OCI-LY7 (cell line): ENCODE data around the gene LMX1A. TPM values are rescaled to one million over a fixed set of nuclear protein-coding genes. Genes with fewer than 3 reads are reported as not detected.

ENCODE experiments used
- BruUV-seq: library from RNA; stranded (reverse); fragments of 400-500 nt; replicated peaks from 2 replicates; lab custom pipeline; 2021; lab: Mats Ljungman, UMichigan
- CTCF ChIA-PET: fragments of 300-600 bp; sonication (Branson Sonifier 250); formaldehyde crosslinking; loops from one replicate; lab custom pipeline; 2022; ENCODE audit warnings: antibody characterized with exemption; ENCODE audit not compliant: unreplicated experiment; lab: Charles Lee
- POLR2A ChIA-PET: fragments of 300-600 bp; sonication (Branson Sonifier 250); formaldehyde crosslinking; loops from one replicate; lab custom pipeline; 2022; ENCODE audit warnings: antibody characterized with exemption; lab: Charles Lee
- DNase-seq: peaks from one replicate; pipeline ENCODE4 v3.0.0-alpha.2; 2015; ENCODE audit warnings: low spot score
- H2AFZ ChIP-seq: fragments of 200-600 bp; sonication (generic), shearing (Covaris generic); 2 replicates; pipeline ENCODE4 v1.6.1; 2014; ENCODE audit warnings: mild to moderate bottlenecking, antibody characterized with exemption, low read length, moderate library complexity
- H3K27ac ChIP-seq: fragments of 200-600 bp; sonication (generic); 2 replicates; pipeline ENCODE4 v1.5.1; 2014; ENCODE audit warnings: mixed run types, low read depth, mild to moderate bottlenecking, moderate library complexity, low read length, inconsistent platforms; ENCODE audit not compliant: poor library complexity, severe bottlenecking
- H3K36me3 ChIP-seq: fragments of 200-600 bp; sonication (generic); 2 replicates; pipeline ENCODE4 v1.6.1; 2014; ENCODE audit warnings: mild to moderate bottlenecking, antibody characterized with exemption, low read length, moderate library complexity, mixed read lengths; ENCODE audit not compliant: insufficient read depth
- H3K4me1 ChIP-seq: fragments of 200-600 bp; sonication (generic); 2 replicates; pipeline ENCODE4 v1.5.1; 2014; ENCODE audit warnings: mild to moderate bottlenecking, low read length; ENCODE audit not compliant: insufficient read depth, poor library complexity, severe bottlenecking
- H3K4me2 ChIP-seq: fragments of 200-600 bp; sonication (generic); 2 replicates; pipeline ENCODE4 v1.6.1; 2014; ENCODE audit warnings: mild to moderate bottlenecking, low read length
- H3K4me3 ChIP-seq: fragments of 200-600 bp; sonication (generic); 2 replicates; pipeline ENCODE4 v1.5.1; 2014; ENCODE audit warnings: mild to moderate bottlenecking, low read depth, low read length; ENCODE audit not compliant: poor library complexity, severe bottlenecking
- H3K79me2 ChIP-seq: fragments of 200-600 bp; sonication (generic); 2 replicates; pipeline ENCODE4 v1.6.1; 2016; ENCODE audit warnings: low read depth, mild to moderate bottlenecking, low read length, moderate library complexity, mixed read lengths; ENCODE audit not compliant: insufficient read depth
- H3K9me2 ChIP-seq: fragments of 200-600 bp; sonication (generic); 2 replicates; pipeline ENCODE4 v1.6.1; 2016; ENCODE audit warnings: mild to moderate bottlenecking, low read length, mixed read lengths; ENCODE audit not compliant: insufficient read depth
- H3K9me3 ChIP-seq: fragments of 200-600 bp; sonication (generic); 2 replicates; pipeline ENCODE4 v1.6.1; 2014; ENCODE audit warnings: mild to moderate bottlenecking, mixed run types, low read length, mixed read lengths
- H4K20me1 ChIP-seq: fragments of 200-600 bp; sonication (generic); 2 replicates; pipeline ENCODE4 v1.6.1; 2014; ENCODE audit warnings: mild to moderate bottlenecking, antibody characterized with exemption, low read length, moderate library complexity, mixed read lengths; ENCODE audit not compliant: insufficient read depth
- EZH2phosphoT487 ChIP-seq: fragments of 200-600 bp; sonication (generic); IDR thresholded peaks from 2 replicates; pipeline ENCODE4 v1.6.1; 2018; ENCODE audit warnings: low read depth, borderline replicate concordance, mild to moderate bottlenecking, mixed run types, antibody characterized with exemption, low read length, moderate library complexity, mixed read lengths
- intact Hi-C: fragments of 100-400 bp; cut with micrococcal nuclease; formaldehyde crosslinking; loops from one replicate; pipeline ENCODE4 v1.10.0; 2022; ENCODE audit not compliant: unreplicated experiment
- total RNA-seq, 2 experiments: library from RNA; depleted of rRNA in 1 of 2; stranded (reverse); fragments of >200 nt in 1 of 2; shearing (Covaris generic) in 1 of 2; gene quantifications; 2 replicates each; pipeline ENCODE4 v1.2.3, GENCODE V29; 2014 to 2022
- TF ChIP-seq, protein P1 (sequence below): fragments of 200-600 bp; sonication (generic); conservative IDR thresholded peaks from 2 replicates; pipeline ENCODE4 v1.5.1; 2014; ENCODE audit warnings: mild to moderate bottlenecking, antibody characterized with exemption, low read length, moderate library complexity, mixed read lengths

LMX1A gene
- total RNA-seq, 2 experiments from 2014 or later = not detected

DNA sequence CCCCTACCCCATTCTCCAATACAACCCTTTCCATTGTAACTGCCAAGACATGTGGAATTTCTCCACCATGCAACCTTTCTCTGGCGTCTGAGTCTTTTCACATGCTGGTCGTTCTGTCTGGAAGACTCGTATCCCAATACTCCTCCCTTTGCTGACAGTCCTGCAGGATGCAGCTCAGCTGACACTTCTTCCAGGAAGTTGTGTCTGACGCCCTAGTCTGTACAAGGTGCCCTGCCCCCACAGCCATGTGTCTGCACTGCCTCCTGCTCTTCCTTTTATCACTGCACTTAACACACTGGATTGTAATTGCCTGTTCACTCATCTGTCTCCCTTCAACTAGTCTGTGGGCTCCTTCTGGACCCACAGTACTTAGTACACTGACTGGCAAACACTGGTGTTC lies 188.0 kb downstream of the LMX1A start:
- no peak for DNase-seq
- ChIA-PET POLR2A (no interaction called here), CTCF (no interaction called here)
- no peaks in the 10 kb centered on the region for H3K9me3 ChIP-seq
- no peaks in the 10 kb centered on the region for H3K36me3 ChIP-seq
- no peaks in the 10 kb centered on the region for H3K4me1 ChIP-seq
- H2AFZ ChIP-seq = no peak overlapping the region
- intact Hi-C loops = no loop called here
- H4K20me1 ChIP-seq = no peaks in the 10 kb centered on the region
- no peak for TF ChIP-seq EZH2phosphoT487
- TF ChIP-seq, protein P1, sequence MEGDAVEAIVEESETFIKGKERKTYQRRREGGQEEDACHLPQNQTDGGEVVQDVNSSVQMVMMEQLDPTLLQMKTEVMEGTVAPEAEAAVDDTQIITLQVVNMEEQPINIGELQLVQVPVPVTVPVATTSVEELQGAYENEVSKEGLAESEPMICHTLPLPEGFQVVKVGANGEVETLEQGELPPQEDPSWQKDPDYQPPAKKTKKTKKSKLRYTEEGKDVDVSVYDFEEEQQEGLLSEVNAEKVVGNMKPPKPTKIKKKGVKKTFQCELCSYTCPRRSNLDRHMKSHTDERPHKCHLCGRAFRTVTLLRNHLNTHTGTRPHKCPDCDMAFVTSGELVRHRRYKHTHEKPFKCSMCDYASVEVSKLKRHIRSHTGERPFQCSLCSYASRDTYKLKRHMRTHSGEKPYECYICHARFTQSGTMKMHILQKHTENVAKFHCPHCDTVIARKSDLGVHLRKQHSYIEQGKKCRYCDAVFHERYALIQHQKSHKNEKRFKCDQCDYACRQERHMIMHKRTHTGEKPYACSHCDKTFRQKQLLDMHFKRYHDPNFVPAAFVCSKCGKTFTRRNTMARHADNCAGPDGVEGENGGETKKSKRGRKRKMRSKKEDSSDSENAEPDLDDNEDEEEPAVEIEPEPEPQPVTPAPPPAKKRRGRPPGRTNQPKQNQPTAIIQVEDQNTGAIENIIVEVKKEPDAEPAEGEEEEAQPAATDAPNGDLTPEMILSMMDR = no peak
- no peak overlapping the region for H3K4me2 ChIP-seq
- H3K27ac ChIP-seq = no peak overlapping the region
- no peak overlapping the region for H3K4me3 ChIP-seq
- no peaks in the 10 kb centered on the region for H3K9me2 ChIP-seq
- H3K79me2 ChIP-seq = no peaks in the 10 kb centered on the region
- no TSS peak for BruUV-seq

DNA sequence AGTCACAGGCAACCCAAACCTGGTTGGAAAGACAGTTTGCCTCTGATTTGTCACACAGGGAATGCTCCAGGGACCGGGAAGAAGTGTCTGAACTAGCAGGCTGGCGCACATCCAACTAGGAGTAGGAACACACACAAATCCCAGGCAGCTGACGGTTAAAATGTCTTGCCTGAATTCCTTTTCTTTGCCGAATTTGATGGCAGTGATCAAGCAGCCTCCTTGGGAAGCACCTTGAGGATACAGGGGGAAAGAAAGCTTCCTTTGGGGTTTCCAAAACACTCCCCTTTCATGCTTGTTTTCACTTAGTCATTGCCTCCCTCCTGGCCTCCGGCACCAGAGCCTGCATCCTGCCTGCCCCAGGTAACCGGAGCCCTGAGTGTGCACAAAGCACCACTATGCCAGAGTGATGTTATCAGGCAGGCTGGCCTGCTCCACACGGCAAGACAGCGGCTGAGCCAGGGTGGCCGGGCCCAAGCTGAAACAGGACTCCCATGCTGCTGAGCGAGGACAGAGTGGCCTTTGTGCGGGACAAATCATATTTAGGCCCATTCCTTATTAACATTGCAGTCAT lies 193.8 kb downstream of the LMX1A start:
- no peaks in the 10 kb centered on the region for H3K36me3 ChIP-seq
- no TSS peak for BruUV-seq
- no peaks in the 10 kb centered on the region for H3K4me1 ChIP-seq
- H3K4me2 ChIP-seq = no peak overlapping the region
- intact Hi-C loops = no loop called here
- no peaks in the 10 kb centered on the region for H4K20me1 ChIP-seq
- no peaks in the 10 kb centered on the region for H3K79me2 ChIP-seq
- no peaks in the 10 kb centered on the region for H3K9me3 ChIP-seq
- H3K27ac ChIP-seq = no peak overlapping the region
- H2AFZ ChIP-seq = no peak overlapping the region
- POLR2A ChIA-PET = no interaction called here
- H3K4me3 ChIP-seq = no peak overlapping the region
- CTCF ChIA-PET = no interaction called here
- no peaks in the 10 kb centered on the region for H3K9me2 ChIP-seq
- TF ChIP-seq, protein P1 = no peak
- no peak for TF ChIP-seq EZH2phosphoT487
- no peak for DNase-seq

DNA sequence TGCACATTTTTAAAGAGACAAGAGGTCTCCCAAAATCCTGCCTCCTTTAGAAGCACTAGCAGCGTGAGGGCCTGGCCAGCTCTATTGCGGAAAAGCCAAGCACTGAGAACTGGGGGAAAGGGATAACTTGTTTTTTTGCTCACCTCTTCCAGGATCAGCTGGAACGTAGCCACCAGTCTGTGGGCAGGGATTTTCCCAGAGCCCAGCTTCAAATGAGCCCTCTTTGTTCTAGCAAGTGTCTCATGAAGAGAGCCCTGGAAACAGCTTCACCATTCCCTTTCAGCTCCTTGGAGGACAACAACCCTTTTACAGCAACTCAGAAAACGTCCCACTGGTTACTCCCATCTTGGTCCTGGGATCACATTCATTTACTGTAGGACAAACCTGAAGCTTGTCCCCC lies 195.4 kb downstream of the LMX1A start:
- Histone ChIP-seq H4K20me1 (no peaks in the 10 kb centered on the region), H3K79me2 (no peaks in the 10 kb centered on the region), H3K4me2 (no peak overlapping the region), H3K4me1 (no peaks in the 10 kb centered on the region), H3K9me2 (no peaks in the 10 kb centered on the region), H3K4me3 (no peak overlapping the region), H3K36me3 (no peaks in the 10 kb centered on the region), H3K9me3 (no peaks in the 10 kb centered on the region), H2AFZ (no peak overlapping the region), H3K27ac (no peak overlapping the region)
- intact Hi-C loops = no loop called here
- BruUV-seq = no TSS peak
- POLR2A ChIA-PET = no interaction called here
- CTCF ChIA-PET = no interaction called here
- TF ChIP-seq, protein P1 = no peak
- TF ChIP-seq EZH2phosphoT487 = no peak
- DNase-seq = no peak
